Dendritic cell treated with granulocyte-macrophage colony-stimulating factor and Interleukin-4, amounts not matched to agents 40 ng/mL and 50 ng/mL, for 4 days (primary cell): ENCODE measurements around the gene COL8A2.

Experiments used
- H3K27ac Mint-ChIP-seq: one replicate; pipeline ENCODE4 v1.8.0; 2022; ENCODE audit warnings: mild to moderate bottlenecking, mixed read lengths
- H3K27me3 Mint-ChIP-seq: one replicate; pipeline ENCODE4 v1.8.0; 2022; ENCODE audit warnings: mild to moderate bottlenecking, mixed read lengths
- H3K36me3 Mint-ChIP-seq: one replicate; pipeline ENCODE4 v1.8.0; 2022; ENCODE audit warnings: low read depth, mixed read lengths
- H3K4me1 Mint-ChIP-seq: one replicate; pipeline ENCODE4 v1.8.0; 2022; ENCODE audit warnings: low read depth, mixed read lengths
- H3K4me3 Mint-ChIP-seq: one replicate; pipeline ENCODE4 v1.8.0; 2022; ENCODE audit warnings: mild to moderate bottlenecking, moderate library complexity, mixed read lengths
- H3K9me3 Mint-ChIP-seq: one replicate; pipeline ENCODE4 v1.8.0; 2022; ENCODE audit warnings: mixed read lengths
- intact Hi-C: fragments of 100-400 bp; cut with micrococcal nuclease; formaldehyde crosslinking; loops from one replicate; pipeline ENCODE4 v1.15.0; 2022

The COL8A2 gene

DNA sequence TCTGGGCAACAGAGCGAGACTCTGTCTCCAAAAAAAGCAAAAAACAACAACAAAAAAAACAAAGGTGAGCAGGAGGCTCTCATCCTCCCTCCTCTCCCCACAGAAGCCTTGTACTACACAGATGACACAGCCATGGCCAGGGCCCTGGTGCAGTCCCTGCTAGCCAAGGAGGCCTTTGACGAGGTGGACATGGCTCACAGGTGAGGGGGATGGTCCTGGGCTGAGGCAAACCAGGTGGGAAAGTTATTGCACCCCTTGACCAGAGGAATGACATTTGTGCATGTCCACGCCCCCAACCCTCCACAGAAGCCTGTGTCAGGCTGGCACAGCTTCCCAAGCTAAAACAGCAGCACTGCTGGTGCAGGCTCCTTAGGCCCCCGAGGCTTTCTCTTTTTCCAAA, 33.9 kb downstream of the COL8A2 start:
- H3K27ac Mint-ChIP-seq, result peak overlapping the region; percentile 89
- no peaks in the 10 kb centered on the region for H3K9me3 Mint-ChIP-seq
- H3K36me3 Mint-ChIP-seq, result peaks cover 68% of the 10 kb centered on the region
- intact Hi-C loops, result no loop called here
- H3K4me1 Mint-ChIP-seq, result peaks cover 61% of the 10 kb centered on the region
- H3K4me3 Mint-ChIP-seq, result no peak overlapping the region
- no peaks in the 10 kb centered on the region for H3K27me3 Mint-ChIP-seq

- Mint-ChIP-seq H3K4me1 (peaks cover 47% of the 10 kb centered on the region), H3K27ac (peak overlapping the region; percentile 92), H3K36me3 (peaks cover 57% of the 10 kb centered on the region), H3K4me3 (peak overlapping the region; percentile 82), H3K27me3 (peaks cover 7% of the 10 kb centered on the region), H3K9me3 (no peaks in the 10 kb centered on the region)
- intact Hi-C loops, result loop anchor here (10.0 kb wide), 1 partner anchor 155 kb away; the partner anchor contains the start of gene AGO3
Observed at GRCh38 chr1:36089393-36090121, 35.5 kb downstream of the COL8A2 start.

DNA sequence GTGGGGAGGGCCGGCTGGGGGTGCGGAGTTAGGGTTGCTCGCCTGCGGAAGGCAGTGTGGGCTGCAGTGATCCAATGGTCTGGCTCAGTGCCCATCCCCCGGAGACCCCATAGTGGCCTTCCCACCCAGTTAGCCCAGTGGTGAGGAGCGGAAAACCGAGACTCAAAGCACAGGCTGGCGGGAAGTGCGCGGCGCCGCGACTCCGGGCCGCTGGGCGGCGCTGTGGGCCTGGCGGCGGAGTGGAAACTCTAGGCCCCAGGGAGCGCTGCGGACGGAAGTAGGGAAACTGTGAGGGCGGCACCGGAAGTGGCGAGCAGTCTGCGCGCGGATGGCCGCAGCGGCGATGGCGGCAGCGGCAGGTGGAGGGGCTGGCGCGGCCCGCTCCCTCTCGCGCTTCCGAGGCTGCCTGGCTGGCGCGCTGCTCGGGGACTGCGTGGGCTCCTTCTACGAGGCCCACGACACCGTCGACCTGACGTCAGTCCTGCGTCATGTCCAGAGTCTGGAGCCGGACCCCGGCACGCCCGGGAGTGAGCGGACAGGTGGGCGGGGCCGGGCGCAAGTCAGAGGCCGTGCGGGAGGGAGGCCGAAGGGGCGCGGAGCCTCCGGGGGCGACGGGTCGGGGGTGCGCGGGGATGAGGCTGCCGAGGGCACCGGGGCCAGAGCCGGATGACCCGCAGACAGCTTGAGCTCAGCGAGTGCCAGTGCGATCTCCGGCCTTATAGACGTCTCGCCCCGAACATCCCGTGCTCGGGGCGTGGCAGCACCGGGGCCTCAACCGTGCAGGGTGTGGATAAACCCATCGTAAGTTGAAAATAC, 36.2 kb downstream of the COL8A2 start, which contains the start of gene ADPRS:
ADPRS (plus strand) TSS at position 316 of the 816 bp plus-strand sequence; CDS start at position 329, 13 bp downstream.
- H3K4me1 Mint-ChIP-seq, result peaks cover 39% of the 10 kb centered on the region
- peaks cover 13% of the 10 kb centered on the region for H3K27me3 Mint-ChIP-seq
- no peaks in the 10 kb centered on the region for H3K9me3 Mint-ChIP-seq
- peak within 1 kb of the TSS; percentile 92 for H3K27ac Mint-ChIP-seq
- peak within 1 kb of the TSS; percentile 82 for H3K4me3 Mint-ChIP-seq
- intact Hi-C loops, result loop anchor here (10.0 kb wide), 1 partner anchor 154 kb away; the partner anchor contains the start of gene AGO3
- H3K36me3 Mint-ChIP-seq, result peaks cover 49% of the 10 kb centered on the region

GRCh38 chr1:36088265-36088576, 36.8 kb downstream of the COL8A2 start:
- Mint-ChIP-seq H3K27me3 (peaks cover 18% of the 10 kb centered on the region), H3K4me1 (peaks cover 33% of the 10 kb centered on the region), H3K9me3 (no peaks in the 10 kb centered on the region), H3K36me3 (peaks cover 44% of the 10 kb centered on the region), H3K4me3 (peak overlapping the region; percentile 82), H3K27ac (peak overlapping the region; percentile 92)
- intact Hi-C loops, result loop anchor here (10.0 kb wide), 1 partner anchor 153 kb away; the partner anchor contains the start of gene AGO3

GRCh38 chr1:36087233-36088123, 37.5 kb downstream of the COL8A2 start:
- intact Hi-C loops, result loop anchor here (10.0 kb wide), 1 partner anchor 153 kb away; the partner anchor contains the start of gene AGO3
- no peaks in the 10 kb centered on the region for H3K9me3 Mint-ChIP-seq
- H3K27ac Mint-ChIP-seq, result peak overlapping the region; percentile 92
- no peak overlapping the region for H3K4me3 Mint-ChIP-seq
- H3K36me3 Mint-ChIP-seq, result peaks cover 36% of the 10 kb centered on the region
- peaks cover 21% of the 10 kb centered on the region for H3K27me3 Mint-ChIP-seq
- H3K4me1 Mint-ChIP-seq, result peaks cover 26% of the 10 kb centered on the region

DNA sequence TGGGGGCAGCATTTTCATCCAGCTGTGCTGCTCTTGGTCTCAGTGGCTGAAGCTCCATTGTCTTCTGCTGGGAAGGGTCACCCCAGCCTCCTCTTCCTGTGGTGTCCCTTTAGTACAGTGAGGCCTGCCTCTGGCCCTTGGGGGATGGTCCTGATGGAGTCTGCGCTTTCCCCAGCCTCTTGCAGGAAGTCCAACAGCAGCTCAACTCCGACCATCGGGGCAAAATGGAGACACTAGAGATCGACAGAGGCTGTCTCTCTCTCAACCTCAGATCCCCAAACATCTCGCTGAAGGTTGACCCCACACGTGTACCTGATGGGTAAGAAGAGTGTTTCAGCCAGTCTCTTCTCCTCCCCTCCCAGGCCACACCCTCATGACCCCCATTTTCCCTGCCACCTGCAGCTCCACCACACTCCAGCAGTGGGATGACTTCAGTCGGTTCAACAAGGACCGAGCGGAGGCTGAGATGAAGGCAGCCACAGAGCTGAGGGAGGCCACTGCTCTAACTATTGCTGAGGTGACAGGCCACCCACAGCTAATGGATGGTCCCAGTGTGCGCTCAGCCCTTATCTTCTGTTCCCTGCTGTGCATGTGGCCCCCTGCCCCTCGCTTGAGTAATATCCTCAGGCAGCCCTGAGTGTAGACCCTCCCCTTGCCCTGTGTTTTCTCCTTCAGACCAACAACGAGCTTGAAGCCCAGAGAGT, 38.3 kb downstream of the COL8A2 start:
- Mint-ChIP-seq H3K9me3 (no peaks in the 10 kb centered on the region), H3K27ac (no peak overlapping the region), H3K27me3 (peaks cover 25% of the 10 kb centered on the region), H3K36me3 (peaks cover 28% of the 10 kb centered on the region), H3K4me3 (no peak overlapping the region), H3K4me1 (peaks cover 18% of the 10 kb centered on the region)
- intact Hi-C loops, result loop anchor here (10.0 kb wide), 1 partner anchor 152 kb away; the partner anchor contains the start of gene AGO3

- Mint-ChIP-seq H3K36me3 (peaks cover 21% of the 10 kb centered on the region), H3K4me3 (no peak overlapping the region), H3K27ac (no peak overlapping the region), H3K4me1 (peaks cover 12% of the 10 kb centered on the region), H3K27me3 (peaks cover 25% of the 10 kb centered on the region), H3K9me3 (no peaks in the 10 kb centered on the region)
- intact Hi-C loops, result loop anchor here (10.0 kb wide), 1 partner anchor 151 kb away; the partner anchor contains the start of gene AGO3
Observed at GRCh38 chr1:36085686-36086526, 39.1 kb downstream of the COL8A2 start.

GRCh38 chr1:36085126-36085525, 39.9 kb downstream of the COL8A2 start:
- H3K27ac Mint-ChIP-seq, result no peak overlapping the region
- H3K4me3 Mint-ChIP-seq, result no peak overlapping the region
- no peaks in the 10 kb centered on the region for H3K9me3 Mint-ChIP-seq
- peaks cover 16% of the 10 kb centered on the region for H3K36me3 Mint-ChIP-seq
- intact Hi-C loops, result loop anchor here (10.0 kb wide), 1 partner anchor 150 kb away; the partner anchor contains the start of gene AGO3
- H3K27me3 Mint-ChIP-seq, result peaks cover 30% of the 10 kb centered on the region
- peaks cover 10% of the 10 kb centered on the region for H3K4me1 Mint-ChIP-seq

- Mint-ChIP-seq H3K27me3 (peaks cover 30% of the 10 kb centered on the region), H3K4me1 (peaks cover 4% of the 10 kb centered on the region), H3K9me3 (no peaks in the 10 kb centered on the region), H3K4me3 (peak overlapping the region; percentile 71), H3K36me3 (peaks cover 11% of the 10 kb centered on the region), H3K27ac (peak overlapping the region; percentile 34)
- intact Hi-C loops, result loop anchor here (10.0 kb wide), 1 partner anchor 150 kb away; the partner anchor contains the start of gene AGO3
Observed at GRCh38 chr1:36084497-36085115, 40.4 kb downstream of the COL8A2 start.

DNA sequence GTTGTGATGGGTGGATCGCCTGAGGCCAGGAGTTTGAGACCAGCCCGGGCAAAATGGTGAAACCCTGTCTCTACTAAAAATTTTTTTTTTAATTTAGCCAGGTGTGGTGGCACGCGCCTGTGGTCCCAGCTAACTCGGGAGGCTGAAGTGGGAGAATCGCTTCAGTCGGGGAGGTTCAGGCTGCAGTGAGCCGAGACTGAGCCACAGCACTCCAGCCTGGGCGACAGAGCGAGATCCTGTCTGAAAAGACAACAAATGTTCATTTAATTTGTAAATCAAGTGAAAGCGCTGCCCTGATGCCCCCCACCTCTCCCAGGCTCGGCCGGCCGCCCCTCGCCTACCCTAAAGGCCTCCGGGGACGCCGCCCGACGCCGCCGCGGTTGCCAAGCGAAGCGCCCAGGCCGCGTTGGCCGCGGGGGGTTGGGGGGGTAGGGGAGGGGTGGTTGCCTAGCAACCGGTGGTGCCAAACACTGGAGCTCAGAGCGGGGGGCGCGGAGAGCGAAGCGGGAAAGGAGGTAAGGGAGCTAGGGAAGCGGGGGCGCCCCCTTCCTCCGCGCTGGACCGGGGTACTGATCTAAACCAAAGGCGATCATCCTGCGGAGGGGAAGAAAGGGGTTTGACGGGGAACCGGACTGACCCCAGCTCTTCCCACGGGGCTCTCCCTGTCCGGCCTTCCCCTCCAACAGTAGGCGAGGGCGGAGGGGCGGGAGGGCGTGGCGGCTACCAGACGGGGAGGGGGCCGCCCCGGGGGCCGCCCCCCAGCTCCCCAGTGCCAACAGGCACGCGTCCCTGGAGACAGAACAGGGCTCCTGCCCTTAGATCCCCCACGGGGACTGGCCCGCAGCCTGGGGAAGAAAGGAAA, 41.2 kb downstream of the COL8A2 start, which contains the start of gene TEKT2:
TEKT2 (plus strand) TSS at position 460 of the 862 bp plus-strand sequence. CDS start 828 bp downstream, outside the sequence.
- Mint-ChIP-seq H3K27me3 (peaks cover 30% of the 10 kb centered on the region), H3K27ac (peak within 1 kb of the TSS; percentile 34), H3K36me3 (peaks cover 3% of the 10 kb centered on the region), H3K4me1 (no peaks in the 10 kb centered on the region), H3K9me3 (no peaks in the 10 kb centered on the region), H3K4me3 (peak within 1 kb of the TSS; percentile 71)
- intact Hi-C loops, result loop anchor here (10.0 kb wide), 1 partner anchor 149 kb away; the partner anchor contains the start of gene AGO3

GRCh38 chr1:36083219-36083618, 41.8 kb downstream of the COL8A2 start:
- Mint-ChIP-seq H3K4me3 (no peak overlapping the region), H3K27ac (no peak overlapping the region), H3K36me3 (no peaks in the 10 kb centered on the region), H3K27me3 (peaks cover 30% of the 10 kb centered on the region), H3K4me1 (no peaks in the 10 kb centered on the region), H3K9me3 (no peaks in the 10 kb centered on the region)
- intact Hi-C loops, result loop anchor here (10.0 kb wide), 1 partner anchor 148 kb away; the partner anchor contains the start of gene AGO3
